A204.1 (cell line): ENCODE data around the gene HBZ.
"Not testable (repeated sequence)": the region's sequence is repeated elsewhere in the genome, so short reads cannot be mapped to it uniquely, and the experiment has no call there.

Source experiments
- FAIRE-seq: peaks from 2 replicates; lab custom pipeline; 2012; peaks lifted over from hg19 to GRCh38; lab: Jason Lieb, UNC

The HBZ gene

DNA sequence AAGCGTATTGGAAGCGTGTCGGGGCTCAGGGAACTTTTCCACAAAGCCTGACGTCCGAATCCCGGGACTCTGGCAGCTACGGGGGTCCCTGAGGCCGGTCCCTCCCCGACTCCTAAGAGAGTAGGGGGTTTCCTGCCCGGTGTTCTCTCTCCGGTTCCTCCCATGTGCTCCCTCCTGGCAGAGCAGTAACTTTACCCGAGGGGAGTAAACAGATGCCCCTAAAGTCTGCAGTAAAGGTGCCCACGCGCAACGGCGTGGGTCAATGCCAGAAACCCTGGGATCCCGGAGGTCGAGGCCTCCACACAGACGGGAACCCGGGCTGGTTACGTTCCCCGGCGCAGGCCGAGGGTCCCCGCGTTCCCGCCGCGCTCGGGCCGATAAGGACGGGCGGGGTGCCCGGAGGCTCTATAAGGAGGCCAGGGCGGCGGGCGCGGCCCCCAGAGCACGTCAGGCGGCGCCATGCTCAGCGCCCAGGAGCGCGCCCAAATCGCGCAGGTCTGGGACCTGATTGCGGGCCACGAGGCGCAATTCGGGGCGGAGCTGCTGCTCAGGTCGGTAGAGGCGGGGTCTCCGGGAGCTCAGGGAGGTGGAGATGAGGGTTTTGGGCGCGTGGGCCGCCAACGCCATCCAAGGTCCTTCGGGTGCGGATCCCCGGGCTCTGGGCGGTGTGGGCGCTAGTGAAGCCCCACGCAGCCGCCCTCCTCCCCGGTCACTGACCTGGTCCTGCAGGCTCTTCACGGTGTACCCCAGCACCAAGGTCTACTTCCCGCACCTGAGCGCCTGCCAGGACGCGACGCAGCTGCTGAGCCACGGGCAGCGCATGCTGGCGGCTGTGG lies 13.3 kb downstream of the HBZ start, which contains the start of gene HBM:
HBM (plus strand) TSS at position 440 of the 836 bp plus-strand sequence; CDS start at position 460, 20 bp downstream.
- FAIRE-seq, result no peak

DNA sequence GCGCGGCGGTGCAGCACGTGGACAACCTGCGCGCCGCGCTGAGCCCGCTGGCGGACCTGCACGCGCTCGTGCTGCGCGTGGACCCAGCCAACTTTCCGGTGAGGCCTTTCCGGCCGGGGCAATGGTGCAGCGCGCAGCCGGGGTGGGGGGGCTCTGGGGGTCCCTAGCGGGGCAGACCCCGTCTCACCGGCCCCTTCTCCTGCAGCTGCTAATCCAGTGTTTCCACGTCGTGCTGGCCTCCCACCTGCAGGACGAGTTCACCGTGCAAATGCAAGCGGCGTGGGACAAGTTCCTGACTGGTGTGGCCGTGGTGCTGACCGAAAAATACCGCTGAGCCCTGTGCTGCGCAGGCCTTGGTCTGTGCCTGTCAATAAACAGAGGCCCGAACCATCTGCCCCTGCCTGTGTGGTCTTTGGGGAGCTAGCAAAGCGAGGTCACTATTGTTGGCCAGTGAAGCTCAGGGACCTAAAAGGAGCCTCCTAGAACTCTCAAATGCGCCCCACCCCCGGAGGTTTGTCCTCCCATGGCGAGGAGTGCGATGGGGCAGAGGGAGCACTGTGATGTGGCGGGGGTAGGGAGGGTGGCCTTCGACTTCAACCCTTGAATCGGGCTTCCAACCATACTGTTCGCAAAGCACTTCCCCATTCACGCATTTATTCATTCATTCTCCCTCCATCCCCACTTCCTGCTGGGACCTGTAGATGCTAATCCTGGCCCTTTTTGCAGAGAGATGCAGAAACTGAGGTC lies 14.1 kb downstream of the HBZ start:
- FAIRE-seq, result no peak

DNA sequence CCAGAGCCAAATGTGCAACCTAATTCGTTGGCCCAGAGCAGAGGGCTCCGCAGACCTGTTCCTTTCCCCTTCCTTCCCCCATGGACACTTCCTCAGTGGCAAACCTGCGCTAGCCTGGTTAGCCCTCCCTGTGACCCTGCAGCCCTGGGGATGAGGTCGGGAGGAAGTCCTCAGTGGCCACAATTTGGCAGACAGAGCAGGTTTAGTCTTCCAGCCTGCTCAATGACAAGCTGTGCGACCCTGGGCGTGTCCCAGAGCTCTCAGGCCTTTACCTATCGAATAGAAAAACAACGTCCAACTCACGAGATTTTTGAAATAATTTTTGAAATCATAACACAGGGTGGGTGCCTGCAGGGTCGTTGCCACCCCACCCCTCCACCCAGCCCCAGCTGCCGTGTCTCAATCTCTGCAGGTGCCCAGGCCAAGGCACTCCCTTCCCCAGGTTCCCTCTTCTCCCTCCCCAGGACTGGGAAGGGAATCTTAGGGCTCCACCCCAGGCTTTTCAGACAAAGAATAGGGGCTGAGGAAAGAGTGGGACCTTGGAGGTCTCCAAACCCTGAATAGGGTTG lies 14.8 kb downstream of the HBZ start:
- FAIRE-seq, result no peak

DNA sequence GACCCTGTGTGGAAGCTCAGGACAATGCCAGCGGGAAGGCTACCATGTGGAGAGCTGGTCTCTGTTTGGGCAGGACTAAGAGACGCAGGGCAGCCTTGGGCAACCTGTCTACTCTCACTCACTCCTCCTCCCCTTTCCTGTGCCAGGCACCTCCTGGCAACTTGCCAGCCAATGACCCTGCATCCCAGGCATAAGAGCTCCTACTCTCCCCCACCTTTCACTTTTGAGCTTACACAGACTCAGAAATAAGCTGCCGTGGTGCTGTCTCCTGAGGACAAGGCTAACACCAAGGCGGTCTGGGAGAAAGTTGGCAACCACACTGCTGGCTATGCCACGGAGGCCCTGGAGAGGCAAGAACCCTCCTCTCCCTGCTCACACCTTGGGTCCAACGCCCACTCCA lies 16.0 kb downstream of the HBZ start:
- no peak for FAIRE-seq

DNA sequence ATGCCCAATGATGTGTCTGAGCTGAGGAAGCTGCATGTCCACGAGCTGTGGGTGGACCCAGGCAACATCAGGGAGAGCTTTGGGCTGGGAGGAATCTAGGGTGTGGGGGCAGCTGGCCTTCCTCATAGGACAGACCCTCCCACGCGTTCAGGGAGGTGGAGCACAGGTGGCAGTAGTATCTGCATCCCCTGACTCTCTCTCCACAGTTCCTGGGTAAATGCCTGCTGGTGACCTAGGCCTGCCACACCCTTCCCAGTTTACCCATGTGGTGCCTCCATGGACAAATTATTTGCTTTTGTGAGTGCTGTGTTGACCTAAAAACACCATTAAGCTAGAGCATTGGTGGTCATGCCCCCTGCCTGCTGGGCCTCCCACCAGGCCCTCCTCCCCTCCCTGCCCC lies 16.6 kb downstream of the HBZ start:
- FAIRE-seq, result no peak

DNA sequence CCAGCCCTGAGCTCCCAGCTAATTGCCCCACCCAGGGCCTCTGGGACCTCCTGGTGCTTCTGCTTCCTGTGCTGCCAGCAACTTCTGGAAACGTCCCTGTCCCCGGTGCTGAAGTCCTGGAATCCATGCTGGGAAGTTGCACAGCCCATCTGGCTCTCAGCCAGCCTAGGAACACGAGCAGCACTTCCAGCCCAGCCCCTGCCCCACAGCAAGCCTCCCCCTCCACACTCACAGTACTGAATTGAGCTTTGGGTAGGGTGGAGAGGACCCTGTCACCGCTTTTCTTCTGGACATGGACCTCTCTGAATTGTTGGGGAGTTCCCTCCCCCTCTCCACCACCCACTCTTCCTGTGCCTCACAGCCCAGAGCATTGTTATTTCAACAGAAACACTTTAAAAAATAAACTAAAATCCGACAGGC lies 17.7 kb downstream of the HBZ start:
- not testable (repeated sequence) for FAIRE-seq

DNA sequence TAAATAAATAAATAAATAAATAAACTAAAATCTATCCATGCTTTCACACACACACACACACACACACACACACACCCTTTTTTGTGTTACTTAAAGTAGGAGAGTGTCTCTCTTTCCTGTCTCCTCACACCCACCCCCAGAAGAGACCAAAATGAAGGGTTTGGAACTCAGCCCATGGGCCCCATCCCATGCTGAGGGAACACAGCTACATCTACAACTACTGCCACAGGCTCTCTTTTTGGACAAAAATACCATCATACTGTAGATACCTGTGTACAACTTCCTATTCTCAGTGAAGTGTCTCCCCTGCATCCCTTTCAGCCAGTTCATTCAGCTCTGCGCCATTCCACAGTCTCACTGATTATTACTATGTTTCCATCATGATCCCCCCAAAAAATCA lies 18.3 kb downstream of the HBZ start:
- FAIRE-seq, result no peak

DNA sequence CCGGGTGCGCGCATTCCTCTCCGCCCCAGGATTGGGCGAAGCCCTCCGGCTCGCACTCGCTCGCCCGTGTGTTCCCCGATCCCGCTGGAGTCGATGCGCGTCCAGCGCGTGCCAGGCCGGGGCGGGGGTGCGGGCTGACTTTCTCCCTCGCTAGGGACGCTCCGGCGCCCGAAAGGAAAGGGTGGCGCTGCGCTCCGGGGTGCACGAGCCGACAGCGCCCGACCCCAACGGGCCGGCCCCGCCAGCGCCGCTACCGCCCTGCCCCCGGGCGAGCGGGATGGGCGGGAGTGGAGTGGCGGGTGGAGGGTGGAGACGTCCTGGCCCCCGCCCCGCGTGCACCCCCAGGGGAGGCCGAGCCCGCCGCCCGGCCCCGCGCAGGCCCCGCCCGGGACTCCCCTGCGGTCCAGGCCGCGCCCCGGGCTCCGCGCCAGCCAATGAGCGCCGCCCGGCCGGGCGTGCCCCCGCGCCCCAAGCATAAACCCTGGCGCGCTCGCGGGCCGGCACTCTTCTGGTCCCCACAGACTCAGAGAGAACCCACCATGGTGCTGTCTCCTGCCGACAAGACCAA lies 20.0 kb downstream of the HBZ start, which contains the start of gene HBA2:
HBA2 (plus strand) TSS at position 503 of the 568 bp plus-strand sequence; CDS start at position 540, 37 bp downstream.
- not testable (repeated sequence) for FAIRE-seq

DNA sequence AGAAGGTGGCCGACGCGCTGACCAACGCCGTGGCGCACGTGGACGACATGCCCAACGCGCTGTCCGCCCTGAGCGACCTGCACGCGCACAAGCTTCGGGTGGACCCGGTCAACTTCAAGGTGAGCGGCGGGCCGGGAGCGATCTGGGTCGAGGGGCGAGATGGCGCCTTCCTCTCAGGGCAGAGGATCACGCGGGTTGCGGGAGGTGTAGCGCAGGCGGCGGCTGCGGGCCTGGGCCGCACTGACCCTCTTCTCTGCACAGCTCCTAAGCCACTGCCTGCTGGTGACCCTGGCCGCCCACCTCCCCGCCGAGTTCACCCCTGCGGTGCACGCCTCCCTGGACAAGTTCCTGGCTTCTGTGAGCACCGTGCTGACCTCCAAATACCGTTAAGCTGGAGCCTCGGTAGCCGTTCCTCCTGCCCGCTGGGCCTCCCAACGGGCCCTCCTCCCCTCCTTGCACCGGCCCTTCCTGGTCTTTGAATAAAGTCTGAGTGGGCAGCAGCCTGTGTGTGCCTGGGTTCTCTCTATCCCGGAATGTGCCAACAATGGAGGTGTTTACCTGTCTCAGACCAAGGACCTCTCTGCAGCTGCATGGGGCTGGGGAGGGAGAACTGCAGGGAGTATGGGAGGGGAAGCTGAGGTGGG lies 20.9 kb downstream of the HBZ start:
- FAIRE-seq, result not testable (repeated sequence)

DNA sequence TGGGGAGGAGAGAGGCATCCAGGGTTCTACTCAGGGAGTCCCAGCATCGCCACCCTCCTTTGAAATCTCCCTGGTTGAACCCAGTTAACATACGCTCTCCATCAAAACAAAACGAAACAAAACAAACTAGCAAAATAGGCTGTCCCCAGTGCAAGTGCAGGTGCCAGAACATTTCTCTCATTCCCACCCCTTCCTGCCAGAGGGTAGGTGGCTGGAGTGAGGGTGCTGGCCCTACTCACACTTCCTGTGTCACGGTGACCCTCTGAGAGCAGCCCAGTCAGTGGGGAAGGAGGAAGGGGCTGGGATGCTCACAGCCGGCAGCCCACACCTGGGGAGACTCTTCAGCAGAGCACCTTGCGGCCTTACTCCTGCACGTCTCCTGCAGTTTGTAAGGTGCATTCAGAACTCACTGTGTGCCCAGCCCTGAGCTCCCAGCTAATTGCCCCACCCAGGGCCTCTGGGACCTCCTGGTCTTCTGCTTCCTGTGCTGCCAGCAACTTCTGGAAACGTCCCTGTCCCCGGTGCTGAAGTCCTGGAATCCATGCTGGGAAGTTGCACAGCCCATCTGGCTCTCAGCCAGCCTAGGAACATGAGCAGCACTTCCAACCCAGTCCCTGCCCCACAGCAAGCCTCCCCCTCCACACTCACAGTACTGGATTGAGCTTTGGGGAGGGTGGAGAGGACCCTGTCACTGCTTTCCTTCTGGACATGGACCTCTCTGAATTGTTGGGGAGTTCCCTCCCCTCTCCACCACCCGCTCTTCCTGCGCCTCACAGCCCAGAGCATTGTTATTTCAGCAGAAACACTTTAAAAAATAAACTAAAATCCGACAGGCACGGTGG lies 21.7 kb downstream of the HBZ start:
- not testable (repeated sequence) for FAIRE-seq

DNA sequence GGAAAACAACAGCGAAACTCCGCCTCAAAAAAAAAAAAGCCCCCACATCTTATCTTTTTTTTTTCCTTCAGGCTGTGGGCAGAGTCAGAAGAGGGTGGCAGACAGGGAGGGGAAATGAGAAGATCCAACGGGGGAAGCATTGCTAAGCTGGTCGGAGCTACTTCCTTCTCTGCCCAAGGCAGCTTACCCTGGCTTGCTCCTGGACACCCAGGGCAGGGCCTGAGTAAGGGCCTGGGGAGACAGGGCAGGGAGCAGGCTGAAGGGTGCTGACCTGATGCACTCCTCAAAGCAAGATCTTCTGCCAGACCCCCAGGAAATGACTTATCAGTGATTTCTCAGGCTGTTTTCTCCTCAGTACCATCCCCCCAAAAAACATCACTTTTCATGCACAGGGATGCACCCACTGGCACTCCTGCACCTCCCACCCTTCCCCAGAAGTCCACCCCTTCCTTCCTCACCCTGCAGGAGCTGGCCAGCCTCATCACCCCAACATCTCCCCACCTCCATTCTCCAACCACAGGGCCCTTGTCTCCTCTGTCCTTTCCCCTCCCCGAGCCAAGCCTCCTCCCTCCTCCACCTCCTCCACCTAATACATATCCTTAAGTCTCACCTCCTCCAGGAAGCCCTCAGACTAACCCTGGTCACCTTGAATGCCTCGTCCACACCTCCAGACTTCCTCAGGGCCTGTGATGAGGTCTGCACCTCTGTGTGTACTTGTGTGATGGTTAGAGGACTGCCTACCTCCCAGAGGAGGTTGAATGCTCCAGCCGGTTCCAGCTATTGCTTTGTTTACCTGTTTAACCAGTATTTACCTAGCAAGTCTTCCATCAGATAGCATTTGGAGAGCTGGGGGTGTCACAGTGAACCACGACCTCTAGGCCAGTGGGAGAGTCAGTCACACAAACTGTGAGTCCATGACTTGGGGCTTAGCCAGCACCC lies 22.8 kb downstream of the HBZ start:
- FAIRE-seq, result no peak

DNA sequence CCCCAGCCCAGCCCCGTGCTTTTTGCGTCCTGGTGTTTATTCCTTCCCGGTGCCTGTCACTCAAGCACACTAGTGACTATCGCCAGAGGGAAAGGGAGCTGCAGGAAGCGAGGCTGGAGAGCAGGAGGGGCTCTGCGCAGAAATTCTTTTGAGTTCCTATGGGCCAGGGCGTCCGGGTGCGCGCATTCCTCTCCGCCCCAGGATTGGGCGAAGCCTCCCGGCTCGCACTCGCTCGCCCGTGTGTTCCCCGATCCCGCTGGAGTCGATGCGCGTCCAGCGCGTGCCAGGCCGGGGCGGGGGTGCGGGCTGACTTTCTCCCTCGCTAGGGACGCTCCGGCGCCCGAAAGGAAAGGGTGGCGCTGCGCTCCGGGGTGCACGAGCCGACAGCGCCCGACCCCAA lies 23.6 kb downstream of the HBZ start:
- not testable (repeated sequence) for FAIRE-seq

DNA sequence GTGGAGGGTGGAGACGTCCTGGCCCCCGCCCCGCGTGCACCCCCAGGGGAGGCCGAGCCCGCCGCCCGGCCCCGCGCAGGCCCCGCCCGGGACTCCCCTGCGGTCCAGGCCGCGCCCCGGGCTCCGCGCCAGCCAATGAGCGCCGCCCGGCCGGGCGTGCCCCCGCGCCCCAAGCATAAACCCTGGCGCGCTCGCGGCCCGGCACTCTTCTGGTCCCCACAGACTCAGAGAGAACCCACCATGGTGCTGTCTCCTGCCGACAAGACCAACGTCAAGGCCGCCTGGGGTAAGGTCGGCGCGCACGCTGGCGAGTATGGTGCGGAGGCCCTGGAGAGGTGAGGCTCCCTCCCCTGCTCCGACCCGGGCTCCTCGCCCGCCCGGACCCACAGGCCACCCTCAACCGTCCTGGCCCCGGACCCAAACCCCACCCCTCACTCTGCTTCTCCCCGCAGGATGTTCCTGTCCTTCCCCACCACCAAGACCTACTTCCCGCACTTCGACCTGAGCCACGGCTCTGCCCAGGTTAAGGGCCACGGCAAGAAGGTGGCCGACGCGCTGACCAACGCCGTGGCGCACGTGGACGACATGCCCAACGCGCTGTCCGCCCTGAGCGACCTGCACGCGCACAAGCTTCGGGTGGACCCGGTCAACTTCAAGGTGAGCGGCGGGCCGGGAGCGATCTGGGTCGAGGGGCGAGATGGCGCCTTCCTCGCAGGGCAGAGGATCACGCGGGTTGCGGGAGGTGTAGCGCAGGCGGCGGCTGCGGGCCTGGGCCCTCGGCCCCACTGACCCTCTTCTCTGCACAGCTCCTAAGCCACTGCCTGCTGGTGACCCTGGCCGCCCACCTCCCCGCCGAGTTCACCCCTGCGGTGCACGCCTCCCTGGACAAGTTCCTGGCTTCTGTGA lies 24.3 kb downstream of the HBZ start, which contains the start of gene HBA1:
HBA1 (plus strand) TSS at position 204 of the 906 bp plus-strand sequence; CDS start at position 241, 37 bp downstream.
- not testable (repeated sequence) for FAIRE-seq

DNA sequence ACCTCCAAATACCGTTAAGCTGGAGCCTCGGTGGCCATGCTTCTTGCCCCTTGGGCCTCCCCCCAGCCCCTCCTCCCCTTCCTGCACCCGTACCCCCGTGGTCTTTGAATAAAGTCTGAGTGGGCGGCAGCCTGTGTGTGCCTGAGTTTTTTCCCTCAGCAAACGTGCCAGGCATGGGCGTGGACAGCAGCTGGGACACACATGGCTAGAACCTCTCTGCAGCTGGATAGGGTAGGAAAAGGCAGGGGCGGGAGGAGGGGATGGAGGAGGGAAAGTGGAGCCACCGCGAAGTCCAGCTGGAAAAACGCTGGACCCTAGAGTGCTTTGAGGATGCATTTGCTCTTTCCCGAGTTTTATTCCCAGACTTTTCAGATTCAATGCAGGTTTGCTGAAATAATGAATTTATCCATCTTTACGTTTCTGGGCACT lies 25.0 kb downstream of the HBZ start:
- no peak for FAIRE-seq

DNA sequence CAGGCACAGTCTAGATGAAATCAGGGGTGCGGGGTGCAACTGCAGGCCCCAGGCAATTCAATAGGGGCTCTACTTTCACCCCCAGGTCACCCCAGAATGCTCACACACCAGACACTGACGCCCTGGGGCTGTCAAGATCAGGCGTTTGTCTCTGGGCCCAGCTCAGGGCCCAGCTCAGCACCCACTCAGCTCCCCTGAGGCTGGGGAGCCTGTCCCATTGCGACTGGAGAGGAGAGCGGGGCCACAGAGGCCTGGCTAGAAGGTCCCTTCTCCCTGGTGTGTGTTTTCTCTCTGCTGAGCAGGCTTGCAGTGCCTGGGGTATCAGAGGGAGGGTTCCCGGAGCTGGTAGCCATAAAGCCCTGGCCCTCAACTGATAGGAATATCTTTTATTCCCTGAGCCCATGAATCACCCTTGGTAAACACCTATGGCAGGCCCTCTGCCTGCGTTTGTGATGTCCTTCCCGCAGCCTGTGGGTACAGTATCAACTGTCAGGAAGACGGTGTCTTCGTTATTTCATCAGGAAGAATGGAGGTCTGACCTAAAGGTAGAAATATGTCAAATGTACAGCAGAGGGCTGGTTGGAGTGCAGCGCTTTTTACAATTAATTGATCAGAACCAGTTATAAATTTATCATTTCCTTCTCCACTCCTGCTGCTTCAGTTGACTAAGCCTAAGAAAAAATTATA lies 25.7 kb downstream of the HBZ start:
- no peak for FAIRE-seq

DNA sequence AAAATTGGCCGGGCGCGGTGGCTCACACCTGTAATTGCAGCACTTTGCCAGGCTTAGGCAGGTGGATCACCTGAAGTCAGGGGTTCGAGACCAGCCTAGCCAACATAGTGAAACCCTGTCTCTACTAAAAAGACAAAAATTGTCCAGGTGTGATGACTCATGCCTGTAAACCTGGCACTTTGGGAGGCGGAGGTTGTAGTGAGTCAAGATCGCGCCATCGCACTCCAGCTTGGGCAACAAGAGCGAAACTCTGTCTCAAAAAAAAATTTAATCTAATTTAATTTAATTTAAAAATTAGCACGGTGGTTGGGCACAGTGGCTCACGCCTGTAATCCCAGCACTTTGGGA lies 26.2 kb downstream of the HBZ start:
- no peak for FAIRE-seq

DNA sequence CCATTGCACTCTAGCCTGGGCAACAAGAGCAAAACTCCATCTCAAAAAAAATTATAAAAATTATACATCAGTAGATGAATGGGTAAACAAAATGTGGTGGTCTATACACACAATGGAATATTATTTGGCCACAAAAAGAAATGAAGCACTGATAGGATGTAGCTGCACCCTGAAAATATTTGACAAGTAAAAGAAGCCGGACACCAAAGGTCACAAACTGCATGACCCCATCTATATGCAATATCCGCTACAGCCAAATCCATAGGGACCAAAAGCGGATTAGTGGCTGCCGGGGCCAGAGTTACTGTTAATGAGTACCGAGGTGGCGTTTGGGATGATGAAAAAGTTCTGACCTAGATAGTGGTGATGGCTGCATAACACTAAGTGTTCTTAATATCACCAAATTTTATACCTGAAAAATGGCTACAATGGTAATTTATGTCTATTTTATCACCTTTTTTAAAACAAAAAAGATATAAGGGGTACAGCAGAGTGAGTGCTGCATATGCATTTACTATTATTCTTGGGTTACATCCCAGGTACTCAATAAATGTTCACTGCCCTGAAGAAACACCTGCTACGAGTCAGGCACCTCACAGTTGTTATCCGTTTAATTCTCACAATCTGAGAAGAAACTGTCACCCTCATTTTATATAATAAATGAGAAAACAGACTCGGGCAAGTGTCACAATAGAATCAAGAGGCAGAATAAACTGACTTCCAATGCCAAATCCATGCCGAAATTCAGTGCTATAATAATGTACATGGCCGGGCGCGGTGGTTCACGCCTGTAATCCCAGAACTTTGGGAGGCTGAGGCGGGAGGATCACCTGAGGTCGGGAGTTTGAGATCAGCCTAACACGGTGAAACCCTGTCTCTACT lies 27.0 kb downstream of the HBZ start:
- no peak for FAIRE-seq
